B cell (primary cell): Measurements from ENCODE around the gene SLC9A9. TPM values are rescaled to one million over a fixed set of nuclear protein-coding genes. Genes with fewer than 3 reads are reported as not detected.

Experiments
- ATAC-seq: fragments of 200-7000 bp; cut with Tn5 transposase; one replicate; pipeline ENCODE4 v1.10.0; 2021; ENCODE audit warnings: low read depth, mild to moderate bottlenecking, moderate number of reproducible peaks, moderate library complexity
- CTCF ChIA-PET: fragments of 350-600 bp; sonication (Branson Sonifier 250); formaldehyde crosslinking; loops from one replicate; lab custom pipeline; 2021; ENCODE audit warnings: antibody characterized with exemption, inconsistent platforms; lab: Charles Lee
- POLR2A ChIA-PET: fragments of 350-600 bp; sonication (Branson Sonifier 250); formaldehyde crosslinking; loops from one replicate; lab custom pipeline; 2021; ENCODE audit warnings: antibody characterized with exemption; lab: Charles Lee
- DNase-seq: peaks from one replicate; pipeline ENCODE4 v3.0.0; 2013
- H2AFZ ChIP-seq: 2 replicates; pipeline ENCODE4 v1.6.1; 2012; ENCODE audit warnings: mild to moderate bottlenecking, low read depth, low read length; ENCODE audit not compliant: insufficient read depth, poor library complexity, severe bottlenecking
- H3K27ac ChIP-seq, 2 donors: 1 replicate in 1 of 2; 2 replicates in 1 of 2; pipeline ENCODE4 v1.5.1; 2012 to 2013; ENCODE audit warnings: low read length in 2 of 2, mild to moderate bottlenecking in 2 of 2, moderate library complexity in 1 of 2
- H3K27me3 ChIP-seq, 4 experiments: fragments of 200-600 bp in 1 of 4; sonication (generic) in 1 of 4; replicated peaks in 1 of 4; 1 replicate in 2 of 4; 2 replicates in 2 of 4; pipeline versions ENCODE4 v1.6.1 to v1.7.0; 2013 to 2016; ENCODE audit warnings: low read length in 3 of 4, mild to moderate bottlenecking in 2 of 4, mixed read lengths in 1 of 4, moderate library complexity in 1 of 4; ENCODE audit not compliant: insufficient read depth in 4 of 4, control insufficient read depth in 3 of 4; ENCODE audit errors: control extremely low read depth in 1 of 4
- H3K36me3 ChIP-seq, 2 experiments: replicated peaks in 1 of 2; 1 replicate in 1 of 2; 2 replicates in 1 of 2; pipeline versions ENCODE4 v1.6.1 to v1.7.1; 2013; ENCODE audit warnings: low read length in 1 of 2; ENCODE audit not compliant: insufficient read depth in 2 of 2, control insufficient read depth in 1 of 2; ENCODE audit errors: control extremely low read depth in 1 of 2, extremely low read depth in 1 of 2
- H3K4me1 ChIP-seq, 2 donors: fragments of 200-600 bp in 1 of 2; sonication (generic) in 1 of 2; 1 replicate in 1 of 2; 2 replicates in 1 of 2; pipeline versions ENCODE4 v1.5.1 to v1.6.1; 2013 to 2017; ENCODE audit warnings: low read length in 2 of 2; ENCODE audit not compliant: control insufficient read depth in 2 of 2, insufficient read depth in 2 of 2
- H3K4me2 ChIP-seq: replicated peaks from 2 replicates; pipeline ENCODE3; 2012; ENCODE audit warnings: mild to moderate bottlenecking, low read depth, low read length; ENCODE audit not compliant: poor library complexity, severe bottlenecking
- H3K4me3 ChIP-seq, 5 experiments: fragments of 200-600 bp in 1 of 5; sonication (generic) in 1 of 5; 1 replicate in 3 of 5; 2 replicates in 2 of 5; pipeline versions ENCODE4 v1.5.1 to v1.7.0; 2011 to 2016; ENCODE audit warnings: low read length in 4 of 5, mild to moderate bottlenecking in 4 of 5, low read depth in 2 of 5, control low read depth in 1 of 5, moderate library complexity in 1 of 5; ENCODE audit not compliant: insufficient read depth in 1 of 5; ENCODE audit errors: control extremely low read depth in 1 of 5, extremely low read depth in 1 of 5
- H3K79me2 ChIP-seq: fragments of 200-600 bp; sonication (generic); one replicate; pipeline ENCODE4 v1.6.0; 2016; ENCODE audit warnings: low read length; ENCODE audit not compliant: control insufficient read depth, insufficient read depth
- H3K9ac ChIP-seq: fragments of 200-600 bp; sonication (generic); 2 replicates; pipeline ENCODE4 v1.6.1; 2017; ENCODE audit warnings: mild to moderate bottlenecking, low read length, moderate library complexity
- H3K9me3 ChIP-seq, 3 donors: one replicate each; pipeline versions ENCODE4 v1.6.1 to v1.7.1; 2013; ENCODE audit warnings: low read length in 2 of 3; ENCODE audit not compliant: control insufficient read depth in 2 of 3, insufficient read depth in 1 of 3; ENCODE audit errors: control extremely low read depth in 1 of 3
- H4K20me1 ChIP-seq: 2 replicates; pipeline ENCODE4 v1.6.0; 2012; ENCODE audit warnings: mild to moderate bottlenecking, low read length; ENCODE audit not compliant: insufficient read depth, control insufficient read depth, poor library complexity, severe bottlenecking
- H3K27ac Mint-ChIP-seq: one replicate; pipeline ENCODE4 v1.8.0; 2021; ENCODE audit warnings: mixed read lengths
- H3K27me3 Mint-ChIP-seq: one replicate; pipeline ENCODE4 v1.8.0; 2021; ENCODE audit warnings: mixed read lengths
- H3K4me1 Mint-ChIP-seq: one replicate; pipeline ENCODE4 v1.8.0; 2021; ENCODE audit warnings: mixed read lengths
- H3K4me3 Mint-ChIP-seq: one replicate; pipeline ENCODE4 v1.8.0; 2021; ENCODE audit warnings: mixed read lengths
- H3K9me3 Mint-ChIP-seq: one replicate; pipeline ENCODE4 v1.8.0; 2022; ENCODE audit warnings: mixed read lengths; ENCODE audit not compliant: insufficient read depth
- CTCF ChIP-seq: fragments of 200-600 bp; IDR thresholded peaks from one replicate; pipeline ENCODE4 v1.8.0; 2022; ENCODE audit warnings: antibody characterized with exemption, mild to moderate bottlenecking
- EZH2 ChIP-seq: IDR thresholded peaks from 2 replicates; pipeline ENCODE4 v1.6.1; 2012; ENCODE audit warnings: borderline replicate concordance, low read depth, mild to moderate bottlenecking, moderate library complexity, low read length; ENCODE audit not compliant: insufficient read depth, poor library complexity, severe bottlenecking
- WGBS: methylation state at CpG from one replicate; pipeline ENCODE4 v1.1.5; 2013; ENCODE audit warnings: missing lambda C conversion rate; ENCODE audit not compliant: insufficient coverage; 5-methylcytosine and 5-hydroxymethylcytosine counted together
- intact Hi-C: fragments of 100-400 bp; cut with micrococcal nuclease; formaldehyde crosslinking; loops from one replicate; pipeline ENCODE4 v1.10.0; 2022
- polyA plus RNA-seq: library from polyadenylated mRNA; depleted of rRNA; stranded (reverse); fragments of >200 nt; gene quantifications from 2 replicates; pipeline ENCODE4 v1.2.3, GENCODE V29; 2012
- total RNA-seq, 2 donors: library from RNA; stranded (reverse); fragments of 120-200 nt in 1 of 2; gene quantifications; 1 replicate in 1 of 2; 2 replicates in 1 of 2; pipeline versions ENCODE4 v1.2.3 to v1.2.4, GENCODE V29; 2013 to 2022

SLC9A9 gene
- total and polyA plus RNA-seq, 2 donors (not counting 1 experiment from before 2014, with no cell fraction given): 7.7 to 17.3 TPM

- Histone ChIP-seq H3K9me3 (peaks cover 0 to 2% (median 0%) of the 10 kb centered on the region in 3 donors), H3K27ac (no peak overlapping the region), H3K4me3 (no peak overlapping the region), H3K9ac (no peak overlapping the region), H4K20me1 (no peaks in the 10 kb centered on the region), H3K4me1 (no peaks in the 10 kb centered on the region), H3K4me2 (no peak overlapping the region), H3K27me3 (no peaks in the 10 kb centered on the region), H2AFZ (no peak overlapping the region), H3K79me2 (no peaks in the 10 kb centered on the region), H3K36me3 (no peaks in the 10 kb centered on the region)
- H3K27me3 Mint-ChIP-seq: no peaks in the 10 kb centered on the region
- 100% methylated on average over 2 of the region's 6 CpGs for WGBS
- ATAC-seq (no peak), DNase-seq (no peak)
- no peaks in the 10 kb centered on the region for H3K4me1 Mint-ChIP-seq
- H3K4me3 Mint-ChIP-seq: no peak overlapping the region
- H3K27ac Mint-ChIP-seq: no peak overlapping the region
- ChIA-PET POLR2A (no interaction called here), CTCF (no interaction called here)
- intact Hi-C loops: no loop called here
- peaks cover 5% of the 10 kb centered on the region for H3K9me3 Mint-ChIP-seq
- no peak for TF ChIP-seq EZH2
- no peak for TF ChIP-seq CTCF
Measured at GRCh38 chr3:143794793-143795462, 53.3 kb downstream of the SLC9A9 start.

GRCh38 chr3:143793971-143794370, 54.3 kb downstream of the SLC9A9 start:
- Mint-ChIP-seq H3K4me3 (no peak overlapping the region), H3K27ac (no peak overlapping the region)

More at GRCh38 chr3:143793971-143794370, 54.3 kb downstream of the SLC9A9 start:
- no peak for ATAC-seq
- intact Hi-C loops: no loop called here
- H3K9me3 ChIP-seq: peaks cover 2 to 3% (median 3%) of the 10 kb centered on the region in 3 donors
- ChIA-PET CTCF (no interaction called here), POLR2A (no interaction called here)
- H2AFZ ChIP-seq: no peak overlapping the region
- H3K79me2 ChIP-seq: no peaks in the 10 kb centered on the region
- no peaks in the 10 kb centered on the region for H3K4me1 ChIP-seq
- H3K4me1 Mint-ChIP-seq: no peaks in the 10 kb centered on the region
- no CpG with 5 or more reads among the region's 3 CpGs for WGBS
- H3K27me3 Mint-ChIP-seq: no peaks in the 10 kb centered on the region
- H3K4me2 ChIP-seq: no peak overlapping the region
- no peaks in the 10 kb centered on the region for H3K36me3 ChIP-seq
- H4K20me1 ChIP-seq: no peaks in the 10 kb centered on the region
- no peak overlapping the region for H3K27ac ChIP-seq
- no peak overlapping the region for H3K9ac ChIP-seq
- TF ChIP-seq CTCF (no peak), EZH2 (no peak)
- no peak overlapping the region for H3K4me3 ChIP-seq
- no peak for DNase-seq
- H3K27me3 ChIP-seq: no peaks in the 10 kb centered on the region
- peaks cover 5% of the 10 kb centered on the region for H3K9me3 Mint-ChIP-seq
